Naive thymus-derived CD8-positive, alpha-beta T cell (primary cell): Measurements from ENCODE around the gene ANO8. TPM values are rescaled to one million over a fixed set of nuclear protein-coding genes. Genes with fewer than 3 reads are reported as not detected.

ENCODE experiments used
- ATAC-seq, 2 donors: fragments of 150-1000 bp; cut with Tn5 transposase in 1 of 2; sonication (Bioruptor Pico), chemical (Tn5 transposase) in 1 of 2; 1 replicate in 1 of 2; 2 replicates in 1 of 2; pipeline ENCODE4 v1.10.0; 2021; ENCODE audit warnings: mild to moderate bottlenecking in 2 of 2, moderate library complexity in 2 of 2
- POLR2A ChIA-PET: fragments of 350-600 bp; sonication (Branson Sonifier 250); formaldehyde crosslinking; loops from one replicate; lab custom pipeline; 2021; ENCODE audit warnings: antibody characterized with exemption; lab: Charles Lee
- DNase-seq, 10 donors: peaks; one replicate each; pipeline versions ENCODE4 v3.0.0 to v3.0.0-alpha.2; 2020 to 2022
- H3K27ac Mint-ChIP-seq, 10 donors: one replicate each; pipeline ENCODE4 v1.8.0; 2020 to 2022; ENCODE audit warnings: mild to moderate bottlenecking in 10 of 10, mixed read lengths in 10 of 10, moderate library complexity in 4 of 10, inconsistent platforms in 1 of 10
- H3K27me3 Mint-ChIP-seq, 5 donors: one replicate each; pipeline ENCODE4 v1.8.0; 2021 to 2022; ENCODE audit warnings: mixed read lengths in 5 of 5
- H3K36me3 Mint-ChIP-seq, 3 donors: one replicate each; pipeline ENCODE4 v1.8.0; 2020 to 2022; ENCODE audit warnings: mixed read lengths in 3 of 3, mild to moderate bottlenecking in 2 of 3, inconsistent platforms in 1 of 3
- H3K4me1 Mint-ChIP-seq, 4 donors: one replicate each; pipeline ENCODE4 v1.8.0; 2021 to 2022; ENCODE audit warnings: mixed read lengths in 4 of 4
- H3K4me3 Mint-ChIP-seq, 10 donors: one replicate each; pipeline ENCODE4 v1.8.0; 2020 to 2022; ENCODE audit warnings: mild to moderate bottlenecking in 10 of 10, mixed read lengths in 10 of 10, moderate library complexity in 6 of 10, inconsistent platforms in 1 of 10
- H3K9me3 Mint-ChIP-seq, 9 donors: one replicate each; pipeline ENCODE4 v1.8.0; 2020 to 2022; ENCODE audit warnings: mixed read lengths in 9 of 9, mild to moderate bottlenecking in 3 of 9, inconsistent platforms in 1 of 9, moderate library complexity in 1 of 9
- polyA plus RNA-seq, 3 donors: library from polyadenylated mRNA; unstranded; fragments of 300-500 nt; fragmentation: Illumina TruSeq; gene quantifications; one replicate each; pipeline ENCODE4 v1.2.3, GENCODE V29; 2021
- total RNA-seq, 8 experiments: library from RNA in 2 of 8; stranded (reverse) in 2 of 8; gene quantifications; one replicate each; pipeline ENCODE4 v1.2.3 and lab custom pipeline; 2021 to 2026

Gene ANO8
- total and polyA plus RNA-seq, 5 experiments from 2014 or later: 0.08 to 18.4 (median 0.29) TPM

DNA sequence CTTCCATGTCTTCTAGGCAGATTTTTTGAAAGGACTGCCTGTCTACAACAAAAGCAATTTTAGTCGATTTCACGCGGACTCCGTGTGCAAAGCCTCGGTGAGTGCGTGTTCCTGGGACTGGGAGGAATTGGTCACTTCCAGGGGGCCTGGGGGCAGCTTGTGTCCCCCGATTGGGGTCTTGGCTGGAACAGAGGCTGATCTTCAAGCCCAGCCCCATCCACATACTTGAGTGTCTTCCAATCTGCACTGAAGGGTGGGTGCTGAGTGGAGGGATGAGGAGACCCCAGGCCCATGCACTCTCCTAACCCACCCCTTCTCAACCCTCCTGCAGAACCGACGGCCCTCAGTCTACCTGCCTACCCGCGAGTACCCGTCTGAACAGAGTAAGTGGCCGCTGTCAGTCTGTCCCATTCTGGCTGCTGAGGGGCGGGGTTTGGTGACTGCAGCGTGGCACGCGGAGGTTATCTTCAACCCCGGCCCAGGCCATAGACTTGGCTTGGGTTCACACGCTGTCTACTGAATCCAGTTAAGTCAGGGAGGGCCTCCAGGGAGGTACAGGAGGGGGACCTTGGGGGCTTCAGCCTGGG, 20.6 kb downstream of the ANO8 start:
- Mint-ChIP-seq H3K4me1 (peaks cover 19 to 29% (median 25%) of the 10 kb centered on the region in 4 donors), H3K36me3 (peaks cover 0 to 52% (median 6%) of the 10 kb centered on the region in 3 donors), H3K27ac (peak overlapping the region in 1 of 10 donors; percentile 52), H3K9me3 (no peaks in the 10 kb centered on the region), H3K27me3 (no peaks in the 10 kb centered on the region), H3K4me3 (peak overlapping the region in 1 of 10 donors; percentile 20)
- POLR2A ChIA-PET: interaction anchor here (0.7 kb wide), 2 partner anchors 9 to 13 kb away, joined by 3 read pairs; no protein-coding TSS in a partner anchor
- DNase-seq: no peak
- no peak for ATAC-seq

DNA sequence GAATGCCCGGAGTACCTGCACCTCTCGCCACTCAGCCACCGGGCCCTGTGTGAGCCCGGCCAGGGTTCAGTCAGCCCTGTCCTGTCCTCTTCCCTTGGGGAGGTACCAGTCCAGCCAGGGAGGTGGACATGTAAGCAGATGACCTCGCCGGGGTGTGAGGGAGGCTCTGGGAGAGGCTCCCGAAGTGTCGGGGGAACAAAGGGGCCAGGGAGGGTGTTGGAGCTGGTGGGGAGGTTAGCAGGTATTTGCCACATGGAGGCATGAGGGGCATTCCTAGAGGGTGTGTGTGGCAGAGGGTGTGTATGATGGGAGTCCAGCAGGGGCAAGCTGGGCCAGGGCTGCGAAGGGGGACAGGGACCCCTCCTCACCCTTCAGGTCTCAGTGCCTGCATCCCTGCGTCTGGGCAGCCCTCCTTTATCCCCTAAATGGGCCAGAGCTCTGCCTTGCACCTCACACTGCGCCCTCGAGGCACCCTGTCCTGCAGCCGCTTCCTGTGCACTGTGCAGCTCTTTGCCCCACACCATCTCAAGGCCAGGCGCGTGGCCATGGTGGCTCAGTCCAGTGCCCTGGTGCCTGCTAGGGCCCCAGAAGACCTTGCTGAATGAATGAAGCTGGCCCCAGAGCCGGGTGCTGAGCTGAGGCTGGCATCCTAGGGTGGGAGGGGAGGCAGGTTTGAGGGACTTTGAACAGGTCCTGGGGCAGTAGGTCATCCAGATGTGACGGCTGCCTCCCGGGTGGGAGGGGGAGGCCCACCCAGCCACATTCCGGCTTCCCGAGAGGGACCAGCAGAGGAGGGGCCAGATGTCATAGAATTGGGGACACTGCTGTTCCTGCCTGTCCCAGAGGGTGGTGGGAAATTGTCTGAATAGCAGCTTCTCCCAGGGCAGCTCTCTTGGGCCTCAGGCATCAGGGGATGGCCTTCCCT, 22.2 kb downstream of the ANO8 start:
- H3K4me3 Mint-ChIP-seq: no peak overlapping the region
- ATAC-seq (no peak), DNase-seq (no peak)
- peak overlapping the region in 3 of 10 donors; percentile 20 to 79 (median 49) for H3K27ac Mint-ChIP-seq
- peaks cover 0 to 41% (median 6%) of the 10 kb centered on the region in 3 donors for H3K36me3 Mint-ChIP-seq
- POLR2A ChIA-PET: no interaction called here
- H3K27me3 Mint-ChIP-seq: no peaks in the 10 kb centered on the region
- no peaks in the 10 kb centered on the region for H3K9me3 Mint-ChIP-seq
- peaks cover 25 to 39% (median 35%) of the 10 kb centered on the region in 4 donors for H3K4me1 Mint-ChIP-seq

DNA sequence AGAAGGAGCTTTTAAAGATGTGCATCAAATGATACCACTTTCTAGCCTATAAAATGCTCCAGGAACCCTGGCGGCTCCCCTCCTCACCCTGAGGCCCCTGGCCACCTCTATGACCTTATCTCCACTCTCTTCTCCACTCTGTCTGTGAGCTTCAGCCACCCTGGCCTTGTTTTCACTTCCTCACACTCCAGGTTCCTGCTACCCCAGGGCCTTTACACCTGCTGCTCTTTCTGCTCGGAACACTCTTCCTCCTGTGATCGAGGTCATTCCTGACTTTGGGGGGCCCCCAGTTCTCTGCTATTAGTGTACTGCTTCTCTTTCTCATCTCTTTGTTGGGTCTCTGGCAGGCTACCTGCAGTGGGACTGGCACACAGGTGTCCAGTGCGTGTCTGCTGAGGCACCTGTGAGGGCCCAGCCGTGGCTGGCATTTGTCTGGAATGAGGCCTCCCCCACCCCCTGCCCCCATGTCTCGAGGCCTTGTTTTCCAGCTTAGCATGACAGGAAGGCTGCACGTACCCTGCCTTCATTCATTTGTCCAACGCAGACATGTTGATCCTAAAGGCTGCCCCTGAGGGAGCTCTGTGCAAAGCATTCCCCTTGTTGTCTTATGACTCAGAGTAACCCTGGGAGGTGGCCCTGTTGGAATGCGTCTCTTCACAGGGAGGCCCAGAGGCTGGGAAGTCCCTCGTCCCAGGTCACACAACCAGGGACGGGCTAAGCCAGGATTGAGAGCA, 23.0 kb downstream of the ANO8 start:
- H3K36me3 Mint-ChIP-seq: peaks cover 0 to 33% (median 6%) of the 10 kb centered on the region in 3 donors
- H3K27ac Mint-ChIP-seq: peak overlapping the region in 6 of 10 donors; percentile 19 to 87 (median 76)
- peak overlapping the region; percentile 38 to 100 (median 58) for H3K4me3 Mint-ChIP-seq
- no peak for ATAC-seq
- H3K9me3 Mint-ChIP-seq: no peaks in the 10 kb centered on the region
- H3K27me3 Mint-ChIP-seq: no peaks in the 10 kb centered on the region
- POLR2A ChIA-PET: no interaction called here
- DNase-seq: no peak
- peaks cover 25 to 44% (median 38%) of the 10 kb centered on the region in 4 donors for H3K4me1 Mint-ChIP-seq

DNA sequence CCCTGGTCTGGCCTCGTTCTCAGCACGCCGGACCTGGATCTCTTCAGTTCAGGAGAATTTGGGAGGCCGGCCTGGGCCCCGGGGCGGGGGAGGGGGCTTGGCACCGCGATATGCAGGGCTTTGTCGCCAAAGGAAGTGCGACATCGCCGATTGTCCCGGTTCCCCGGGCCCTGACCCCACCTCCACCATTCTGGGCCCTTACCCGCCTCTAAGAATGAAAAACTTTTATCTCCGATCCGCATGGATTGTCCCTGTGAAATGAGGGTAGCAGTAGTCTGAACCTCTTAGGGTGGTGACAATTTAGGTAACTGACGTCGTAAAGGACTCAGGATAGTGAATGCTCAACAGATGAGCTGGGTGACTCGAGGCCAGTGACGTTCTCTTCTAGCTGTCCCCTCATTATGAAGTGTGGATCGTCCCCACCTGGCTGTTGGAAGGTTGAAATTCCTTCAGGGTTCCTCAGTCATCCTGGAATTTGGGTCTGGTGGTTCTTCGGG, 24.6 kb downstream of the ANO8 start:
- DNase-seq (peak in 1 of 10 donors; percentile 34), ATAC-seq (no peak)
- peak overlapping the region; percentile 93 to 100 (median 98) for H3K4me3 Mint-ChIP-seq
- no peaks in the 10 kb centered on the region for H3K27me3 Mint-ChIP-seq
- POLR2A ChIA-PET: interaction anchor here (1.2 to 2.1 kb wide), 5 partner anchors 11 to 234 kb away, joined by 3 to 36 read pairs (median 5); partner anchors contain the start of genes ANO8, BABAM1, HAUS8 and MYO9B
- H3K4me1 Mint-ChIP-seq: peaks cover 24 to 50% (median 48%) of the 10 kb centered on the region in 4 donors
- no peaks in the 10 kb centered on the region for H3K9me3 Mint-ChIP-seq
- peak overlapping the region; percentile 80 to 98 (median 95) for H3K27ac Mint-ChIP-seq
- peaks cover 0 to 19% (median 0%) of the 10 kb centered on the region in 3 donors for H3K36me3 Mint-ChIP-seq

DNA sequence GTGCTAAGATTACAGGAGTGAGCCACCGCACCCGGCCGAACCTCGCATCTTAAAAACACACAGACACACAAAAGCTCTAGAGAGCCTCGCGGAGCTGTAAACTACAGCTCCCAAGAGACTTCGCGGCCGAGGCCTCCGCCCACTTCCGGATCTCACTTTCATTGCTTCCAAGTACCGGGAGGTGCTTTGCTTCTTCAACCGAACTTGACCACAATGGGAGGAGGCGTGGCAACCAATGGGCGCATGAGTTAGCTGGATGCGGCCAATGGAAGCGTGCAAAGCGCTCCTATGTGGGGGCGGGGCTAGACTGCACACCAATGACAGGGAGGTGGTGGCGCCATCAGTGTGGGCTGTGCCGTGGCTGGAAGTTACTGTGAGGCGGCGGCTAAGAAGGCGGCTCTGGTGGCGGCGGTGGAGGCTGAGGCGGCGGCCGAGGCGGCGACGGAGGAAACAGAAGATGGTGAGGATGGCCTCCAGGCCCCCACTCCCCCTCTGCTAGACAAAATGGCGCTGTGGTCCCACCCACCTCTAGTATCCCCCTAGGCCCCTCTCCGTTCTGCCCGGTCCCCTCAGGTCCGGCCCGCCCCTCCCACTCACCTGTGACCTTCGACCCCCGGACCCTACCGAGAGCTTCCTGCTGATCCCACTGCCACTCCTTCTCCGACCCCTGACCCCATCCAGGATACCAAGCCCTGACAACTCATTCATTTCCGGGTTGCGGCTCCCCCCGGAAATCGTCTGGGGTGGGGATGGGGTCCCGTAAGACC, 25.3 kb downstream of the ANO8 start, which contains the start of gene DDA1:
TSS of gene DDA1 (plus strand) at position 366 of the 767 bp plus-strand sequence. CDS start at position 458, 92 bp downstream.
- Mint-ChIP-seq H3K4me3 (peak within 1 kb of the TSS; percentile 93 to 100 (median 98)), H3K27me3 (no peaks in the 10 kb centered on the region), H3K36me3 (peaks cover 0 to 16% (median 0%) of the 10 kb centered on the region in 3 donors), H3K27ac (peak within 1 kb of the TSS; percentile 87 to 98 (median 95)), H3K9me3 (no peaks in the 10 kb centered on the region), H3K4me1 (peaks cover 28 to 56% (median 54%) of the 10 kb centered on the region in 4 donors)
- ATAC-seq (peak; percentile 82 to 88), DNase-seq (peak; percentile 92 to 100 (median 99))
- POLR2A ChIA-PET: interaction anchor here (0.5 to 2.3 kb wide), 21 partner anchors 8 to 1799 kb away, joined by 3 to 36 read pairs (median 4); partner anchors contain the start of genes ANO8, BABAM1, HAUS8 and MVB12A

DNA sequence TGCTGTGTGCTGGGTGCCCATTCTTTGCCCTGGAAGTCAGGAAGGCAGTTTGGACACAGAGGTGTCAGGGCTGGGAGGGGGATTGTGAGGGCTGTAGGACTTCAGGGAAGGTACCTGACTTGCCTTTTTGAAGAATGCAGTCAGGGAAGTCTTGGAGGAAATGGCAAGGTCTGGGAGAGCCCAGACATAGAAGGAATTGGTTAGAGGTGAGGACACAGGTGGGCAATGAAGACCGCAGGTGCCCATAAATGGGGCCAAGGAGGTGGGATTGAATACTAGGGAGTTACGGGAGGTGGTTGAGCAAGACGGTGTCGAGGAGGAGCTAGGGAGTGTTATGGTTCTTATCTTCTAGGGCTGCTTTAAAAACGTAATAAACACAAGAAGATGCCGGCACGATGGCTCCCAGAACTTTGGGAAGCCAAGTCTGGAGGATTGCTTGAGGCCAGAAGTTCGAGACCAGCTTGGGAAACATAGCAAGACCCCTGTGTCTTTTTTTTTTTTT, 26.7 kb downstream of the ANO8 start:
- ATAC-seq (no peak), DNase-seq (no peak)
- Mint-ChIP-seq H3K27ac (peak overlapping the region in 7 of 10 donors; percentile 24 to 79 (median 74)), H3K9me3 (no peaks in the 10 kb centered on the region), H3K4me3 (peak overlapping the region; percentile 27 to 94 (median 57)), H3K27me3 (no peaks in the 10 kb centered on the region), H3K4me1 (peaks cover 31 to 67% (median 63%) of the 10 kb centered on the region in 4 donors), H3K36me3 (peaks cover 0 to 7% (median 0%) of the 10 kb centered on the region in 3 donors)
- POLR2A ChIA-PET: interaction anchor here (0.6 to 2.3 kb wide), 5 partner anchors 16 to 177 kb away, joined by 3 to 21 read pairs (median 4); partner anchors contain the start of gene MVB12A

DNA sequence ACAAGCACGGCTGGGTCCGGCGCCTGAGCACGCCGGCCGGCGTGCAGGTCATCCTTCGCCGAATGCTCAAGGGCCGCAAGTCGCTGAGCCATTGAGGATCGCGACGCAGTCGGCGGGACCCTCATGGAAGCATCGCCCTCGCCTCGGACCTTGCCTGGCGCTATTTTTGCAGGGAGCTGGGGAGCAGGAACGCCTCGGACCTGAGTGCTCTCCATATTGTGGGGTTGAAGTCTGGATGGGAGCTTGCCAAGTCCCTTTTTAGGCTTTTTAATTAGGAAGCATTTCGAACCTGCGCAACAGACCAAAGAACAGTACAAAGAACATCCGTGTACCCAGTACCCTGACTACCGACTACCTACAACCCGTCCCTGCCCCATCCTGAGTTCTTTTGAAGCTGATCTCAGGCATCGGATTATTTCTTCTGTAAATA, 28.4 kb downstream of the ANO8 start:
- H3K36me3 Mint-ChIP-seq: peaks cover 0 to 1% (median 0%) of the 10 kb centered on the region in 3 donors
- no peaks in the 10 kb centered on the region for H3K27me3 Mint-ChIP-seq
- DNase-seq (no peak), ATAC-seq (no peak)
- POLR2A ChIA-PET: interaction anchor here (0.7 to 2.8 kb wide), 9 partner anchors 9 to 1857 kb away, joined by 4 to 10 read pairs (median 4); partner anchors contain the start of gene BABAM1
- H3K4me3 Mint-ChIP-seq: peak overlapping the region; percentile 82 to 94 (median 91)
- H3K4me1 Mint-ChIP-seq: peaks cover 30 to 67% (median 63%) of the 10 kb centered on the region in 4 donors
- H3K27ac Mint-ChIP-seq: peak overlapping the region in 9 of 10 donors; percentile 69 to 94 (median 93)
- no peaks in the 10 kb centered on the region for H3K9me3 Mint-ChIP-seq

DNA sequence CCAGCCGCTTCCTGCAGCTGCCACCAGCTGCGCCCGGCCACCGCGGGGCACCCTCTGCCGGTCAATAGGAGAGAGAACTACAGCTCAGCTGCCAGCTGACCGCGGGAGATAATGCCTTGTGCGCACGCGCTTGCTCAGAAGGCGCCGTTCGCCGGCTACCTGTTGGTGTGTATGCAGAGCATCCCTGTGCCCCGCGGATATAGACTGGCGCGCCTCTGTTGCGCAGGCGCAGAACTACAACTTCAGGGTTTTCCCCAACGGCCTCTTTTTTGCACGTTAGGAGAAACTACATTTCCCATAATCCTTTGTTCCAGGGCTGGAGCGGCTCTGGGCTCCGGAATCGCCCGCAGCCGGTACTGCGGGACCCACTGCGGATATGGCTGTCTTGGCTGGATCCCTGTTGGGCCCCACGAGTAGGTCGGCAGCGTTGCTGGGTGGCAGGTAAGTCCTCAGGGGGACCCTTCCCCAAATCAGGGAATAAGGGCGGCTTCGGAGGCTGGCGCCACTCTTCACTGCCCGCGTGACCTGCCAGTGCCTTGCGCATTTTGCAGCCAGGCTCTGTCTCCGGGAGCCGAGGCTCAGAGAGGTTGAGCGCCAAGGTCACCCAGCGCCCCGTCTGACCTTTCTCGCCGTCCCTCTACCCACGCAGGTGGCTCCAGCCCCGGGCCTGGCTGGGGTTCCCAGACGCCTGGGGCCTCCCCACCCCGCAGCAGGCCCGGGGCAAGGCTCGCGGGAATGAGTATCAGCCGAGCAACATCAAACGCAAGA, 29.0 kb downstream of the ANO8 start, which contains the start of gene MRPL34:
TSS of gene MRPL34 (plus strand) at position 356 of the 768 bp plus-strand sequence. CDS start at position 377, 21 bp downstream.
- Mint-ChIP-seq H3K27ac (peak within 1 kb of the TSS; percentile 41 to 96 (median 93)), H3K4me1 (peaks cover 29 to 64% (median 59%) of the 10 kb centered on the region in 4 donors), H3K9me3 (no peaks in the 10 kb centered on the region), H3K4me3 (peak within 1 kb of the TSS; percentile 82 to 94 (median 91)), H3K36me3 (no peaks in the 10 kb centered on the region), H3K27me3 (no peaks in the 10 kb centered on the region)
- DNase-seq: peak; percentile 84 to 98 (median 93)
- POLR2A ChIA-PET: interaction anchor here (0.7 to 2.8 kb wide), 20 partner anchors 10 to 792 kb away, joined by 3 to 16 read pairs (median 4); partner anchors contain the start of genes ANO8, BABAM1, MVB12A and USE1
- ATAC-seq: peak; percentile 59 to 63

DNA sequence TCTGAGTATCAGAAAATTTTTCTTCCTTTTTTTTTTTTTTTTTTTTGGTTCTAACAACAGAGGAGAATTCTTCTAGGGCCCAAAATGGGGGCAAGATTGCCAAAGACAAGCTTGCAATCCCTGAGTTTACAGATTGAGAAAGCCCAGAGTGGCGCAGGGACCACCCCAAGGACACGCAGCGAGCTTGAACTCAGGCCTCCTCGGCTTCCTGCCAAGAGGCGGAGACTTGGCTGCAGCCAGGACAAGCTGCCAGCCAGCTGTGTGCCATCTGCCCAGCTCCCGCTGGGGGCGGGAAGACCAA, 29.5 kb downstream of the ANO8 start:
- H3K9me3 Mint-ChIP-seq: no peaks in the 10 kb centered on the region
- POLR2A ChIA-PET: interaction anchor here (0.7 to 2.8 kb wide), 16 partner anchors 10 to 792 kb away, joined by 3 to 16 read pairs (median 5); partner anchors contain the start of genes ANO8, BABAM1, MVB12A and USE1
- peak overlapping the region; percentile 82 to 94 (median 91) for H3K4me3 Mint-ChIP-seq
- no peak for ATAC-seq
- H3K36me3 Mint-ChIP-seq: no peaks in the 10 kb centered on the region
- H3K27me3 Mint-ChIP-seq: no peaks in the 10 kb centered on the region
- no peak for DNase-seq
- peaks cover 25 to 64% (median 53%) of the 10 kb centered on the region in 4 donors for H3K4me1 Mint-ChIP-seq
- H3K27ac Mint-ChIP-seq: peak overlapping the region; percentile 41 to 96 (median 92)
